ENCODE measurements around the gene GHRHR. TPM values are rescaled to one million over a fixed set of nuclear protein-coding genes. Genes with fewer than 3 reads are reported as not detected.

Gene GHRHR
- total RNA-seq, 1 experiment from 2014 or later, result not detected

DNA sequence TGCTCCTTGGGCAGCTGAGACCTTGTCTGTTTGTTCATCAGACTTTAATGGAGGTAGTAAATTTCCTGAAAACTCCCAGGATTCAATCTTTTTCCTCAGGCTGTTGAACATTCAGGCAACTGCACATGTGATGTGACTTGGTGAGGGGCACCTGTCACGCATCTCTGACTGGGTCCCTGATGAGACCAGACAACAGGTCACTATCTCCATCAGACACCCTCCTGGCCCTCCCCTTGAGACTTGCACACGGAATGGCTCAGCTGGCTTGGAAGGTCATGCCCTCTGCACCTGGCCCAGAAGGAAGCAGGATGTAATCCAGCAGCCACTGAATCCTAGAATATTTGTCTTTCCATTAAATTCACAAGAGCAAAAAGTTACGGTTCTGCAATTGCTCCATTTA, 36.2 kb upstream of the GHRHR start:
- DNase-seq (ENCODE audit: extremely low read depth, low read depth), result no peak

DNA sequence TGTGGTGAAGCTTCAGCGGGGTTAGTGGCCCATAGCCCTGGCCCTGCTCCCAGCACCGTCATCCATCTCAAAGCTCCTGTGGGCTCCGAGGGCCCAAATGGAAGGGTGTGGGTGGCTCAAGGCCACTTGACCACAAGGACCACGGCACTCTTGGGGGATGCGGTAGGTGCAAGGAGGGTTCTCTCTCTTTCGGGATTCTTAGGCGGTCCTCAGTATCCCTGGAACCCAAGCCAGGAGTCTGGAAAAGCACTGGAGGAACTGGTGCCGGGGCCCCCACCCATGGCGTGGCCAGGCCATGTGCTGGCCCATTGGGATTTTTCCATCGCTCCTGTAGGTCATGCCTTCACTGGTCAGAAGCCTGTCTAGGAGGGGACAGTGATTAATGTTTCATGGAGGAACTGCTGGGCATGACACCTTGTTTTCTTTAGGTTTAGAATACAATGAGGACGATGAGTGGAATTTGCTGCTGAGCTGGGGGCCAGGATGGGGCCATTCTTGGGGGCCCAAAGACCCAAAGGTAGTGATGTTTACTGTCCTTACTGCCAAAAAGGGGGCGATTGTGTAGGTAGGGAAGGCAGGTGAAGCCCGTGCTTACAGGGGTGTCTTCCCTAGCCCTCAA, 35.4 kb upstream of the GHRHR start:
- no peak for DNase-seq (ENCODE audit: extremely low read depth, low read depth)

DNA sequence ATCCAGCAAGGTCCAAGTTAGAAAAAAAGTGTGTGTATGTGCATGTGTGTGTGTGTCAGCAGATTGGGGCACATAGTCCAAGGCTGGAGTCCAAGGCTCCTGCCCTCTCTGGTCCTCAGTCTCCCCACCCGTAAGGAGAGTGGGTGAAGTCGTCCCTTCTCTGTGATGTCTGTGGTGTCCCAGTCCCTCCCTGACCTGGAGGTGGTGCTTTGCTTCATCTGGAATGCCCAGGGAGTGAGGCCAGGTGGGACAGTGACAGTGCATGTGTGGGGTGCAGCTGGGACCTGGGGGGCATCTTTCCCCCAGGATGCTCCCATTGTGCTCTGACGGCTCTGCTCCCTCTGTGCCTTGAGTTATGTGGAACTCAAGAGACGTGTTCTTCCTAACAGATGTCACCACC, 34.1 kb upstream of the GHRHR start:
- no peak for DNase-seq (ENCODE audit: extremely low read depth, low read depth)

DNA sequence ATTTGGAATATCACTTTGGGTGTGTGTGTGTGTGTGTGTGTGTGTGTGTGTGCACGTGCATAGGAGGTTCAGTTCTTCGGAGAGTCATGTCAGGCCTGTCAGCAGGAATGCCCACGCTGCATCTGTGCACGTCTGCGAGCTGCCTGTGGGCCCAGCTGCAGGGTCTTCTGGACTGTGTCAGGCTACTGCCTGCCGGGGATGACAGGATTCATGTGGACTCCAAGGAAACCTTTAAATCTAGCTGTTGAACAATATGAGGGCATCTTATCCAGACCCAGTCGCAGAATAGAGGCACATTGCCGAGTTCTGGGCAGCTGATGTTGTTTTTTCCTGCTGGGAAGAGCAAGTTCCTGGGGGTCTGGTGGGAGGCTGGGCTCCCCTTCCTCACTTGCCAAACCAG, 33.1 kb upstream of the GHRHR start:
- no peak for DNase-seq (ENCODE audit: extremely low read depth, low read depth)

DNA sequence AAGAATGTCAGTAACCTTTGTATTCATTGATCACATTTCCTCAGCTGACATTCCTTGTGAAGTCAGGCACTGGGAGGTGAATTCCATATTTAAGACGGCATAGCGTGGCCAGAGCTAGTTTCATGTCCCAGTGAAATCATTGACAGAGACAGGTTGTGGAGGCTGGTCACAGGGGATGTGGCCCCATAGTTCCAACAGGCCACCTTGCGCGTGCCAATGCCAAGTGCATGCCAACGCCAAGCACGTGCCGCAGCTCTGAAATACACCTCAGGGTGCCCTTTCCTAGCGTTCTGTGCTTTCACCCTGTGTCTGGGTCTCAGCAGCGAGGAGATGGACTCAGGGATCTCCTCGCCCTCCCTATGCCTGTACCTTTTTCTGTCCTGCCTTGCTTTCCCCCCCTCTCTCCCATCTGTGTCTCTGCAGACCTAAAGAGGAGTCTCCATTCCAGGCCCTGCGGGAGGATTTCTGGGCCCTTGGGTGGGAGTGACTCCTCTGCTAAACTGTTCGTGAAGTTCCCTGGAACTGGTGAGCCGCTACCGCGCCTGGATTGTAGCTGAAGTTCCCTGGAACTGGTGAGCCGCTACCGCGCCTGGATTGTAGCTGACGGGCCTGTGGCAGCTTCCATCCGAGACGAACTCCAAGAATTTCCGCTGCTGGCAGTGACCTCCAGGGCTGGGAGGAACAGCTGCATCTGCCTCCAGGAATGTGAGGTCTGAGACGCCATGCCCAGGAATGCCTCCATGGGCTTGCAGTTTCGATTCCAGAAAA, 32.4 kb upstream of the GHRHR start:
- DNase-seq (ENCODE audit: extremely low read depth, low read depth), result no peak

DNA sequence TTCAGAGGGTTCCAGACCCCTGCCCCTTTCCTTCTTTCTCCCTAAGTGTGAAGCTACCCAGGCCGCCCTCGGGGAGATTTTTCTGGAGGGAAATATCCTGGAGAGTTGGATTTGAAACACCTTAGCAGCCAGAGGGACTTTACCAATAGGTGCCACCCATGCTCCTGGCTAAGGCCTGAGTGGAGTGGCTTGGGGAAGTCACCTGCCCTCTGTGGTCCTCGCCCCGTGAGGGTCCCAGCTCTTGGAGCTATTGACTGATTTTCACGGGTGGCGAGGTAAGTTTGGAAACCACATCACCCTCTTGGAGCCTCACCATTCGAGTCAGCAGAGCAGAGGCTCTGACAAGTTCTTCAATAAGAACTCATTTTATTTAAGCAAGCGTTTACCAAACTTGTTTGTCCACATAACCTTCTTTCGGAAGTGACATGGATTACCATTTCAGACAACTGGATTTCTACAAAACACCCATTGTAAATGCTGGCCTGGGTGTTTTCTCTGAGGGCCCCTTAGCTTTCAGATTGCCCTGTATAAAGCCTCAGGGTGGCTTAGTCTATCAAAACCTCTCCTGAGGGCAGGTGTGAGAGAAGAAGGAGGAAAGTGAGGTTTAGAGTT, 31.7 kb upstream of the GHRHR start:
- no peak for DNase-seq (ENCODE audit: extremely low read depth, low read depth)

DNA sequence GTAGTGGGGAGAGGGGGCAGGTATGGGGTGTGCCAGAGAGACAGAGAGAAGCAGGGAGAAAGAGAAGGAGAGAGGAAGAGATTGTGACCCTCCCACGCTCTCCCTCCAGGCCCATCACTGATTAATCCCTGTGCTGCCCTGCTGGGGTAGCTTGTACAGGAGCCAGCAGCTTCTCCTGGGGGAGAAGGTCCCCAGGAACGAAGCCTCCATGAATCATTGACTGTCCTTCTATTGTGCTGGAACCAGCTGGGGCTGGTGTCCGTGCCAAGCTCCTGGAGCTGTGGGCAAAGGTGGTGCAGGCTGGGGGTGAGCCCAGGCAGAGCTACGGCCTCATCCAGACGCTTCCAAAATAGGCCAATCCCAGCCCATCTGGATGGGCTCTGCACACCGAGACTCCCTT, 31.2 kb upstream of the GHRHR start:
- DNase-seq (ENCODE audit: extremely low read depth, low read depth), result no peak

DNA sequence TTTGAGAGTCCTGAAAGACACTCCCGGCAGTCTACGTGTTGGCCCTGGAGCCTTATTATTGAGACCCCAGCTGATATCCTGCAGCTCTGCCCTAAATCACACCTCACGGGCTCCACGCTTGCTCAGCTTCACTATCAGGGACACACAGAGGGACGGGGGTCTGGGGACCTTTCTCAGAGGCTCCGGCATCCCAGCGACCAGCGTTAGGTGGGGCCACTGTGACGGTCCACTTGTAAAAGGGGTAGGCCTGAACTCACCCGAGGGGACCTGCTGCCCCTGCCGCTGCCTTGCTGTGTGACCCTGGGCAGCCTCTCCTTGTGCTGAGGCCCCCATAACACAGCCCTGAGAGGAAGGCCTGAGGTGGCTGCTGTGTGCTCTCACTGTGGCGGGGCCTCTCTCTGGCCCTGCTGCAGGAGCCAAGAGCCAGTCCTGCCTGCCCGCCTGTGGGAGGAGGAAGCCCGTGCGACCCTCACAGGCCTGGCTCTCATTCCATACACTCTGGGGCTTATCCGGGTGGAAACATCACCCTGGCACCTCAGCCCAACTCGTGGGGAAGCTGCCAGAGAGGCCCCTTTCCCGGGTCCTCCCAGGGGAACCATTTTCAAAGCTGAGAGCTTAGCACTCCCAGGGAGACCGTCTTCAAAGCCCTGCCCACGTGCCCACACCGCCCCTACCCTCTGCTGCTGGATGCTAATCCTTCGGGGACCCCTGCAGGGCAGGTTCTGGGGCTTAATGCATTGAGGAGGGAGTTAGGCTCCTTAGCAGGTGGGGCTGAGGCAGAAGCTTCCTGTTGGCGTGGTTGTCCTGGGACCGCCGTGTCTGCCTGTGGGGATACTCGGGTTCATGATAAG, 30.4 kb upstream of the GHRHR start:
- DNase-seq (ENCODE audit: extremely low read depth, low read depth), result no peak

DNA sequence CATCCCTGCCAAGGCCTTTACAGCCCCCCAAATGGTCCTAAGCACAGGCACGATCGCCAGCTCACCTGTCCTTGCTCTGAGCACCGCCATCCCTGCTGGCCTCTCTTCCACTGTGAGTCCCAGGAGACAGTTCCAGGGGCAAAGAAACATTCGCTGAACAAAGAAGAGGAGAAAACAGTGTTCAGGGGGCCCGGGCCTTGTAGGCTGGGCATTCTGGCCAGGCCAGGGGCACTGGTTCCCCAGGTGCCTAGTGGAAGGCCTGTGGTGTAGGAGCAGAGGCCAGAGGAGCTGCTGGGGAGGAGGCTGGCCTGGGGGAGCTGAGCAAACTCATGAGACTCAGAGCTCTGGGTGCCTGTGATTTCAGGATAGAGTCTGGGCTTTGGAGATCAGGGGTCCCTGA, 29.5 kb upstream of the GHRHR start:
- no peak for DNase-seq (ENCODE audit: extremely low read depth, low read depth)

DNA sequence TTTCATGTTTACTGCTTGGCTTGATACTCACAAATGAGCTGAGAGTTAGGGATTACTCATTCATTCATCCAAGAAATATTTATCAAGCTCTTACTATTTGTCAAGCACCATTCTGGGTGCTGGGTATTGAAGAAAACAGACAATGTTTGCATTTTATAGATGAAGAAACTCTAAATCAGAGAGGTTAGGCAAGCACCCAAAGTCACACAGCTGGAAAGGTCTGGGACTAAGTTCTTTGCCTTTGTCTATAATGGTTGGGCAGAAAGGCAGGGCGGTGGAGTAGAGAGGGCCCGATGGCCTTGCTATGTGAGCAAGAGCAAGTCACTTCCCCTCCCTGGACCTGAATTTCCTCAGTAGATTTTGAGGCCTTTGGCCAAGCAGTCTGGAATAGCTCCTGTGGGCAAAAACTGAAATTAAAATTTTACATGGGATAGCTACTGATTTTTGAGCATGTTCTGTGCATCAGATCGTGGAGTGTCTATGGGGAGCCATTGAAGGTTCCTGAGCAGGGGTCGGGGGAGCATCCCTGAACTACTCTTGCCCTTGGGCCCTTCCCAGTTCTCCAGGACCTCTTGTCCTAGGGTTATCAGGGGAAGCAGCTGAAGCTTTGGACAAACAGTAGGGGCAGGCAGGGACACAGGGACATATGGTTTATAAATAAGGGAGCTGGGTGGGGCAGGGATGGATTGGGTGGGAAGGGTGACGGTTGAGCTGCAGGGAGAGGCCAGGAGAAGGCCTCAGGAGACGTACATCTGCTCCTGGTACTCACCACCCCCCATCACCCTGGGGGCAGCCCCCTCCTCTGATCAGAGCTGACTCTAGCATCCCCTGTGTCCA, 28.8 kb upstream of the GHRHR start:
- no peak for DNase-seq (ENCODE audit: extremely low read depth, low read depth)

DNA sequence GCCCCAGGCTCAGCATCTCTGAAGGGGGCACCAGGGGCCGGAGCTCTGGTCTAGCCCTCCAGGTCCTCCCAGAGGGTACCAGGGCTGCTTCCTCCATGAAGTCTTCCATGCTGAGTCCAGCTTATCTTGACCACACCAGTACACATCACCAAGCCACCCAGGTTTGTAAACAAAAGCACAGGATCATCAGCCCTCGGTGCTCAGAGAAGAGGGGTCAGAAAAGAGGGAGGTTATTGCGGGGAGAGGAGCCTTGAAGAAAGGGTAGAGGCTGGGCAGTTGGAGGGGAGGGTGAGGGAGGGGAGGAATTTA, 28.2 kb upstream of the GHRHR start:
- DNase-seq (ENCODE audit: extremely low read depth, low read depth), result no peak

DNA sequence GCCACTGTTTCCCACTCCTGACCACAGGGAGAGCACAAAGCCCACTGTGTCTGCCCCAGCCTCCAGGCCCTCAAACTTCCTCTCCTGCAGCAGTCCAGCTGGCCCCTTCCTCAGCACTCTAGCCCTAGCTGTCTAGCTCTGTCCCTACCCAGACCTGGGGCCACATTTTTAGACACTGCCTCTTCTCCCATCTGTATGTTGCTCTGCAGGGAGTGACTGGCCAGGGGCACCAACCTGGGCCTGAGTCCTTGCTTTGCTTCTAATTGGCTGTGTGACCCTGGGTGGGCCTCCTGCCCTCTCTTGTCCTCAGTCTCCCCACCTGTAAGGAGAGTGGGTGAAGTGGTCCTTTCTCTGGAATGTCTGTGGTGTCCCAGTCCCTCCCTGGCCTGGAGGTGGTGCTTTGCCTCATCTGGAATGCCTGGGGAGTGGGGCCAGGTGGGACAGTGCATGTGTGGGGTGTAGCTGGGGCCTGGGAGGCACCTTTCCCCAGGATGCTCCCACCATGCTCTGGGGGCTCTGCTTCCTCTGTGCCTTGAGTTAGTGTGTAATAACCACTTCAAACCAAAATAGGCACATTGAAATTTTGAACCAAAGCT, 27.0 kb upstream of the GHRHR start:
- no peak for DNase-seq (ENCODE audit: extremely low read depth, low read depth)

DNA sequence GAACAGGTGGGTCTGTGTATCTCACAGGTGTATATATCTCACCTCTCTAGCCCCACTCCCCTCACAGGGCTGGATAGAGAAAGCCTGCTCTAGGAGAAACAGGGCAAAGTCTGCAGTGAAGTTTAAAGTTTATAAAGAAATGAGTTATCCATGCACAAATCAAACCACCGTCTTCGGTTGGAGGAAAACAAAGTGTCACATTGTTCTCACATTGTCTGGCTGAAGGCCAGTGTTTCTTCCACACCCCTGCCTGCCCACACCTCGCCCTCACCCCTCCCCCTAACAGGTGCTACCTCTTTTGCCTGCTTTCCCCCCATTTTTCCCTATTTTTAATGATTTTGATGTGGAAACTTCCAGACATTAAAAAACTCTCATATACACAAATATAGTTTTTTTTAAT, 26.3 kb upstream of the GHRHR start:
- DNase-seq (ENCODE audit: extremely low read depth, low read depth), result no peak

DNA sequence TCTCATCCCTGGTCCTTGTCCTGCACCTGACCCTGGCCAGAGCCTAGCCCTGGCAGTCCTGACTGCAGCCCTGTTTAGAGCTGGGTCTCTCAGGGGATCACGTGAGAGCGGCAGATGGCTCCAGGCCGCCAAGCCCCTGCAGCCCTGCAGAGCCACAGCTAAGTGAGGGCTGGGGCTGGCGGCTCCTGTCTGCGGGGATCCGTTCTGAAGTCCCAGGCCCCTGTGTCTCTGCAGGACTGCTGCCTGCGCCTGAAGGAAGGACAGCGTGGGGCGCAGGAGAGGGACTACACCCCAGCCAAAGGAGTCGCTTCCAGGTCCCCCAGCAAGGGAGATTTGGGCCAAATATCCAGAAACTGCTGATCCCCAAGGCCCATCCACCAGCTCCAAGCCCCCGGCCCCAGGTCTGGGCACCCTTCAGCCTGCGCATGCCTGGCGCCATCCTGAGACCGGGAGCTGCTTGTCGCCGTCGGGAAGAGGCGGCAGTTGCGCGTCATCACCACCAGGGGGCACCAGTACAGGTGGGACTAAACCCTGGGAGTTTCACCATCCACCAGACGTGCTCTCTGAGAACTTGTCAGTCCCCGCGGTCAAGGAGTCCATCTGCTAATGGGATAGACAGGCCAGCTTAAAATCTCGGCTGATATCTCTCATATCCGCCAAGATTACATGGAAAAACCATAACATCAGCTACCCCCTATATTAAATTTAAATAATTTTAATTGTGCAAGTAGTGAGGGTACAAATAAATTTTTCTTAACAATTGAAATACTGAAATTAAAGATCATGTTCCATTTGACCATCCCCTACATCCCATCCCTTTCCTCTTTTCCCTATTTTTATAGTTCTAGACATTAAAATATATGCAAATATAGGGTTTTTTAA, 25.1 kb upstream of the GHRHR start:
- DNase-seq (ENCODE audit: extremely low read depth, low read depth), result peak; percentile 76

DNA sequence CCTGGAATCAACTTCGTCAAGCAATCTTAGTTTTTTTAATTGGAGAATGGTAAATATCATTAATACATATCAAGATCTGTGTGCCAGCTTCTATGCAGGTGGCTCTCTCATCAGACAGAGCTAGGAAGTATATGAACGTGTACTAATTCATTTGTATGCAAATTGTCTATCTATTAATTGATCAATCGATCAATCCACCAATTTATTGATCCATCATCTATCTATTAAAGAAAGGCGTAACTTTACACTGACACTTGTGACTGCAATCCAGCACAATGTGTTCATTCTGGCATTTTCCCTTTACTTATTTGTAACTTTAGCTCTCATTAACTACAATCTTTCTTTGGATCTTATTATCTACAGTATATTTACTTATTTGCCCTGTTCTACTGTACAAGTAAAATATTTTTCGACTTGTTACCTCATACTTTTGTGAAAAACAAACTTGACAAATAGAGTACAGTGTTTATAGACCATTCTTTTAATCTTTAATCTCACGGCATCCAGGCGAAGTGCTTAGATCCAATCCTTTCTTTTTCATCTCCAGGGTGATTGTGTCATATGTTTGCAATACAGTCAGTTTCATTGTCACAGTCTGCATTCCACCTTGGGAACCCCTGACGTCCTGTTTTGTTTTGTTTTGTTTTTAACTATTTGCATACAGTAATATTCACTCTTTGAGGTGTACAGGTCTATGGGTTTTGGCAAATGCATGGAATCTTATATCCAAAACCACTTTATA, 22.0 kb upstream of the GHRHR start:
- no peak for DNase-seq (ENCODE audit: extremely low read depth, low read depth)

DNA sequence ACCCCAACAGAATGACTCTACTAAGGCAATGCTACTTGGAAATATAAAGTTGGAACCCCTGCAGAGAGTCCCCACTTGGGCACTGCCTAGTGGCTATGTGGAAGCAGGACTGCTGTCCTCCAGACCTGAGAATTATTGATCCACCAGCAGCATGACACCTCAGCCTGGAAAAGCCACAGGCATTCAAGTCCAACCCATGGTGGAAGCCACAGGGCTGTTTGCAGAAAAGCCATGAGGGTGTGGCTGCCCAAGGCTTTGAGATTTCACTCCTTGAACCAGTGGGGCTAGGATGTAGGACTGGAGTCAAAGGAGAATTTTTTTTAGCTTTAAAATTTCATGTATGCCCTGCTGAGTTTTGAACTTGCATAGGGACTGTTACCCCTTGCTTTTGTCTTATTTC, 13.6 kb upstream of the GHRHR start:
- no peak for DNase-seq (ENCODE audit: extremely low read depth, low read depth)

DNA sequence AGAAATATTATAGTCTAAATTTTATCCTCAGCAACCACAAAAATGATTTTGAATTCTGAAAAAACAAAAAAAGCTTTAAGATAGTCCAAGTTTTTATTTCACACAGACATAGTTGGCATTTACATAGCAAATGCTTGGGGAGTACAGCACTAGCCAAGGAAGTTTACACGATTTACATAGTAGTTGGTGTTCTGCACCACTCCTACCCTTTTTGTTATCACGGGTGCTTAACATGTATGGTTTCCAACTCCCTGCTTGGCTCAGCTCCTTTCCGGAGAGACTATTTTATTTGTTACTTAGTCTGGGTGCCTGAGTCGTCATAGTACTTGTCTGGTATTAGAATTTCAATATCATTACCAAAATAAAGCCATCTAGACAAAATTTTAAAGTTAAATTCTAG, 8.8 kb upstream of the GHRHR start:
- DNase-seq (ENCODE audit: extremely low read depth, low read depth), result no peak

DNA sequence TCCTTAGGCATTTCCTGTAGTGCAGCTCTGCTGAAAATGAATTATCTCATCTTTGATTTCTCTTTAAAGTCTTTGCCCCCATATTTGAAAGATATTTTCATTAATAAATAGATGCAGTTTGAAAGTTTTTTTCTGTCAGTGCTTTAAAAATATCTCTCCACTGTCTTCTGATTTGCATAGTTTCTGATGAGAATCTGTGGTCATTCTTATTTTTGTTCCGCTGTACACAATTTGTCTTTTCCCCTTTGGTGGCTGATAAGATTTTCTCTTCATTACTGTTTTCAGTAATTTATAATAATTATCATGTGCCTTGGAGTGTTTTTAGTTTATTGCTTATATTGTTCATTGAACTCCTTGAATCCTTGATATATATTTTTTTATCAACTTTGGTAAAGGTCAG, 7.0 kb upstream of the GHRHR start:
- no peak for DNase-seq (ENCODE audit: extremely low read depth, low read depth)

DNA sequence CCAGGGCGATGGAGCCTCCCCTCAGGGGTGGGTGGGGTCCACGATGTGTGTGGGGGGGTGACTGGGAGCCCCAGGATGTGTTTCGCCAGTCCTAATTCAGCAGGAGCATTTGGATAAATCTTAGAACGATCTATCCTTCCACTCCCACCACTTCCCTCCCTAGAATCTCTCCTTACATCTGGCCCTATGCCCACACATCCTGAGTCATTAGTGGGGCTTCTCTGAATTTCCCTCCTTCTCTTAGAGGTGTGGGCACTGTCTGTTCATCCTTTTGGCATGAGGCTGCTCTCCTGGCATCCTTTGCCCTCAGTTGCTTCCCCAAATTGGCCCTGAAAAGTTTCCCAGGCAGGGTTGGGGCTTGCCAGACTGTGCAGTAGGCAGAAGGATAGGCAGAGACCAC, 1.6 kb downstream of the GHRHR start:
- no peak for DNase-seq (ENCODE audit: extremely low read depth, low read depth)
